Measurements from ENCODE around the gene SDSL. TPM values are rescaled to one million over a fixed set of nuclear protein-coding genes. Genes with fewer than 3 reads are reported as not detected.

Gene SDSL
- total RNA-seq, 3 donors from 2014 or later (not counting 1 experiment from before 2014, with no cell fraction given), result 1.0 to 7.5 (median 3.7) TPM

- ATAC-seq (no peak), DNase-seq (no peak)
- no peak for TF ChIP-seq CTCF (IDR thresholded peaks at IDR 0.05)
- H3K4me3 Mint-ChIP-seq, result no peak overlapping the region
- Histone ChIP-seq H3K9me3 (ENCODE audit: control insufficient read depth, insufficient read depth, low read length) (no peaks in the 10 kb centered on the region), H3K4me3 (ENCODE audit: low read length) (no peak overlapping the region), H3K36me3 (ENCODE audit: control insufficient read depth, insufficient read depth, low read length) (no peaks in the 10 kb centered on the region), H3K27me3 (ENCODE audit: control insufficient read depth, insufficient read depth, low read length) (peaks cover 62% of the 10 kb centered on the region), H3K27ac (ENCODE audit: low read length) (no peak overlapping the region), H3K4me1 (ENCODE audit: control insufficient read depth, insufficient read depth, low read length) (peaks cover 18% of the 10 kb centered on the region)
- peaks cover 58 to 68% of the 10 kb centered on the region in 2 donors for H3K27me3 Mint-ChIP-seq (ENCODE audit: low read depth in 2 of 2)
- H3K36me3 Mint-ChIP-seq, result no peaks in the 10 kb centered on the region
- WGBS (ENCODE audit: insufficient coverage), result 7% methylated on average over 38 of the region's 38 CpGs
- H3K4me1 Mint-ChIP-seq, result peaks cover 5 to 6% of the 10 kb centered on the region in 2 donors
- intact Hi-C loops (cut with micrococcal nuclease), result no loop called here
- H3K9me3 Mint-ChIP-seq, result no peaks in the 10 kb centered on the region
- no peak overlapping the region for H3K27ac Mint-ChIP-seq
Measured at GRCh38 chr12:113468365-113469223, 46.4 kb downstream of the SDSL start.

GRCh38 chr12:113469224-113469948 lies 47.2 kb downstream of the SDSL start:
- no peak for ATAC-seq
- H3K36me3 ChIP-seq (ENCODE audit: control insufficient read depth, insufficient read depth, low read length), result no peaks in the 10 kb centered on the region
- Mint-ChIP-seq H3K9me3 (no peaks in the 10 kb centered on the region), H3K36me3 (no peaks in the 10 kb centered on the region), H3K27me3 (ENCODE audit: low read depth in 2 of 2) (peaks cover 58 to 65% of the 10 kb centered on the region in 2 donors), H3K4me1 (peaks cover 0 to 4% of the 10 kb centered on the region in 2 donors), H3K4me3 (no peak overlapping the region), H3K27ac (no peak overlapping the region)
- no peak for DNase-seq
- 20% methylated on average over 15 of the region's 17 CpGs for WGBS (ENCODE audit: insufficient coverage)
- no peak overlapping the region for H3K27ac ChIP-seq (ENCODE audit: low read length)
- no peak for TF ChIP-seq CTCF (IDR thresholded peaks at IDR 0.05)
- peaks cover 11% of the 10 kb centered on the region for H3K4me1 ChIP-seq (ENCODE audit: control insufficient read depth, insufficient read depth, low read length)
- peaks cover 58% of the 10 kb centered on the region for H3K27me3 ChIP-seq (ENCODE audit: control insufficient read depth, insufficient read depth, low read length)
- intact Hi-C loops (cut with micrococcal nuclease), result no loop called here
- H3K4me3 ChIP-seq (ENCODE audit: low read length), result no peak overlapping the region
- H3K9me3 ChIP-seq (ENCODE audit: control insufficient read depth, insufficient read depth, low read length), result no peaks in the 10 kb centered on the region

- intact Hi-C loops (cut with micrococcal nuclease), result no loop called here
- no peaks in the 10 kb centered on the region for H3K36me3 ChIP-seq (ENCODE audit: control insufficient read depth, insufficient read depth, low read length)
- H3K27me3 Mint-ChIP-seq (ENCODE audit: low read depth in 2 of 2), result peaks cover 66% of the 10 kb centered on the region in 2 donors
- no peaks in the 10 kb centered on the region for H3K9me3 Mint-ChIP-seq
- WGBS (ENCODE audit: insufficient coverage), result 7% methylated on average over 18 of the region's 19 CpGs
- H3K4me1 ChIP-seq (ENCODE audit: control insufficient read depth, insufficient read depth, low read length), result peaks cover 8% of the 10 kb centered on the region
- H3K27me3 ChIP-seq (ENCODE audit: control insufficient read depth, insufficient read depth, low read length), result peaks cover 58% of the 10 kb centered on the region
- no peak overlapping the region for H3K4me3 ChIP-seq (ENCODE audit: low read length)
- H3K27ac Mint-ChIP-seq, result no peak overlapping the region
- no peaks in the 10 kb centered on the region for H3K36me3 Mint-ChIP-seq
- H3K4me1 Mint-ChIP-seq, result peaks cover 0 to 6% of the 10 kb centered on the region in 2 donors
- H3K27ac ChIP-seq (ENCODE audit: low read length), result no peak overlapping the region
- no peaks in the 10 kb centered on the region for H3K9me3 ChIP-seq (ENCODE audit: control insufficient read depth, insufficient read depth, low read length)
- H3K4me3 Mint-ChIP-seq, result no peak overlapping the region
- TF ChIP-seq CTCF (IDR thresholded peaks at IDR 0.05), result no peak
- no peak for DNase-seq
- no peak for ATAC-seq
Measured at GRCh38 chr12:113469949-113470743, 48.0 kb downstream of the SDSL start.
